Measurements from ENCODE around the gene MAGI2. TPM values are rescaled to one million over a fixed set of nuclear protein-coding genes. Genes with fewer than 3 reads are reported as not detected.

MAGI2 gene
- total RNA-seq, 1 experiment from 2014 or later, result 14.3 TPM

- no peak overlapping the region for H3K4me2 ChIP-seq (ENCODE audit: insufficient read depth, insufficient read length, low read length)
- H3K23me2 ChIP-seq (ENCODE audit: insufficient read length, low read depth, low read length, poor library complexity, severe bottlenecking), result no peaks in the 10 kb centered on the region
- no peaks in the 10 kb centered on the region for H3K79me1 ChIP-seq (ENCODE audit: insufficient read depth, low read depth, low read length, poor library complexity, severe bottlenecking)
- no peak overlapping the region for H3T11ph ChIP-seq (ENCODE audit: low read length)
- DNase-seq, result no peak
- no peak overlapping the region for H3K14ac ChIP-seq (ENCODE audit: insufficient read depth, low read length)
- no peak overlapping the region for H4K8ac ChIP-seq (replicated peaks; ENCODE audit: insufficient read length, low read depth, low read length)
- Mint-ChIP-seq H3K4me1 (peaks cover 7 to 10% of the 10 kb centered on the region in 2 experiments), H3K9me3 (peaks cover 0 to 6% of the 10 kb centered on the region in 2 experiments; a peak in 2 of 5 replicates), H3K4me3 (no peak overlapping the region), H3K27me3 (ENCODE audit: low read depth) (no peaks in the 10 kb centered on the region), H3K27ac (no peak overlapping the region), H3K36me3 (ENCODE audit: insufficient read depth in 1 of 3, low read depth in 3 of 3) (peaks cover 0 to 6% (median 5%) of the 10 kb centered on the region in 3 experiments; a peak in 3 of 7 replicates)
- no peak overlapping the region for H2BK5ac ChIP-seq (ENCODE audit: insufficient read length, low read length)
- TF ChIP-seq CTCF (conservative IDR thresholded peaks at IDR 0.05), result no peak
- no peaks in the 10 kb centered on the region for H3K4me1 ChIP-seq (ENCODE audit: insufficient read depth, low read length)
- no peak overlapping the region for H3K9ac ChIP-seq (ENCODE audit: extremely low read depth, insufficient read length, low read length)
- no peaks in the 10 kb centered on the region for H4K20me1 ChIP-seq (ENCODE audit: control insufficient read depth, insufficient read depth, insufficient read length)
- no peak overlapping the region for H2AFZ ChIP-seq (ENCODE audit: low read length)
- no peak overlapping the region for H2BK20ac ChIP-seq (ENCODE audit: low read depth, low read length, poor library complexity, severe bottlenecking)
- H2AK5ac ChIP-seq (ENCODE audit: insufficient read length, low read length), result no peak overlapping the region
- H3K4ac ChIP-seq (ENCODE audit: low read depth, low read length), result no peak overlapping the region
- H4K5ac ChIP-seq (ENCODE audit: insufficient read length, low read depth, low read length), result no peak overlapping the region
- no peak overlapping the region for H2BK120ac ChIP-seq (ENCODE audit: low read depth, low read length, poor library complexity, severe bottlenecking)
- no peak overlapping the region for H3K18ac ChIP-seq (ENCODE audit: insufficient read length, low read depth, low read length)
- H3K79me2 ChIP-seq (ENCODE audit: insufficient read depth, low read length), result no peaks in the 10 kb centered on the region
- no peak overlapping the region for H3K27ac ChIP-seq (ENCODE audit: insufficient read length, low read depth, low read length)
- H3K56ac ChIP-seq (ENCODE audit: insufficient read length, low read depth, low read length), result no peak overlapping the region
- H3K23ac ChIP-seq (ENCODE audit: insufficient read length, low read depth, low read length), result no peak overlapping the region
- H2BK12ac ChIP-seq (ENCODE audit: insufficient read length, low read depth, low read length), result no peak overlapping the region
- no peak overlapping the region for H4K91ac ChIP-seq (ENCODE audit: insufficient read length, low read depth, low read length)
- H2BK15ac ChIP-seq (ENCODE audit: low read depth, low read length), result no peak overlapping the region
- H3K27me3 ChIP-seq (ENCODE audit: insufficient read depth, low read length), result no peaks in the 10 kb centered on the region
- H3K9me3 ChIP-seq (ENCODE audit: control insufficient read depth, low read depth, low read length), result no peaks in the 10 kb centered on the region
These were observed 733.4 kb downstream of the MAGI2 start for GRCh38 chr7:78720066-78720465.
